Measurements from ENCODE around the gene GPR156.

DNA sequence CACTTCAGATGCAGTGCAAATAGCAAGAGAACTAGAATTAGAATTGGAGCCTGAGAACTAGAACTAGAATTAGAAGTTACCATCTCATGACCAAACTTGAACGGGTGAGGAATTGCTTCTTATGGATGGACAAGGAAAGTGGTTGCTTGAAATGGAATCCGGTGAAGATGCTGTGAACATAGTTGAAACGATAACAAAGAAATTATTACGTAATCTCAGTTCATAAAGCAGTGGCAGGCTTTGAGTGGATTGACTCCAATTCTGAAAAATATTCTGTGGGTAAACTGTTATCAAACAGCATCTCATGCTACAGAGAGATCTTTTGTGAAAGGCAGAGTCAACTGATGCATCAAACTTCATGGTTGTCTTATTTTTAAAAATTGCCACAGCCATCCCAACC, 142.8 kb downstream of the GPR156 start:
- TF ChIP-seq, protein P1, sequence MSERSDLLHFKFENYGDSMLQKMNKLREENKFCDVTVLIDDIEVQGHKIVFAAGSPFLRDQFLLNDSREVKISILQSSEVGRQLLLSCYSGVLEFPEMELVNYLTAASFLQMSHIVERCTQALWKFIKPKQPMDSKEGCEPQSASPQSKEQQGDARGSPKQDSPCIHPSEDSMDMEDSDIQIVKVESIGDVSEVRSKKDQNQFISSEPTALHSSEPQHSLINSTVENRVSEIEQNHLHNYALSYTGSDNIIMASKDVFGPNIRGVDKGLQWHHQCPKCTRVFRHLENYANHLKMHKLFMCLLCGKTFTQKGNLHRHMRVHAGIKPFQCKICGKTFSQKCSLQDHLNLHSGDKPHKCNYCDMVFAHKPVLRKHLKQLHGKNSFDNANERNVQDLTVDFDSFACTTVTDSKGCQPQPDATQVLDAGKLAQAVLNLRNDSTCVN (tag by site-specific recombination; optimal IDR thresholded peaks at IDR 0.05) = no peak
- TF ChIP-seq ZNF10 (tag by site-specific recombination; IDR thresholded peaks at IDR 0.05) (no peak), ZNF558 (tag by site-specific recombination; IDR thresholded peaks at IDR 0.05) (no peak), PRDM1 (tag by site-specific recombination; IDR thresholded peaks at IDR 0.05) (no peak), FEZF1 (tag by site-specific recombination; IDR thresholded peaks at IDR 0.05) (no peak), GLI4 (tag by site-specific recombination; IDR thresholded peaks at IDR 0.05) (no peak), ZNF302 (tag by site-specific recombination; IDR thresholded peaks at IDR 0.05; ENCODE audit: low read depth) (no peak)
- TF ChIP-seq, protein P2, sequence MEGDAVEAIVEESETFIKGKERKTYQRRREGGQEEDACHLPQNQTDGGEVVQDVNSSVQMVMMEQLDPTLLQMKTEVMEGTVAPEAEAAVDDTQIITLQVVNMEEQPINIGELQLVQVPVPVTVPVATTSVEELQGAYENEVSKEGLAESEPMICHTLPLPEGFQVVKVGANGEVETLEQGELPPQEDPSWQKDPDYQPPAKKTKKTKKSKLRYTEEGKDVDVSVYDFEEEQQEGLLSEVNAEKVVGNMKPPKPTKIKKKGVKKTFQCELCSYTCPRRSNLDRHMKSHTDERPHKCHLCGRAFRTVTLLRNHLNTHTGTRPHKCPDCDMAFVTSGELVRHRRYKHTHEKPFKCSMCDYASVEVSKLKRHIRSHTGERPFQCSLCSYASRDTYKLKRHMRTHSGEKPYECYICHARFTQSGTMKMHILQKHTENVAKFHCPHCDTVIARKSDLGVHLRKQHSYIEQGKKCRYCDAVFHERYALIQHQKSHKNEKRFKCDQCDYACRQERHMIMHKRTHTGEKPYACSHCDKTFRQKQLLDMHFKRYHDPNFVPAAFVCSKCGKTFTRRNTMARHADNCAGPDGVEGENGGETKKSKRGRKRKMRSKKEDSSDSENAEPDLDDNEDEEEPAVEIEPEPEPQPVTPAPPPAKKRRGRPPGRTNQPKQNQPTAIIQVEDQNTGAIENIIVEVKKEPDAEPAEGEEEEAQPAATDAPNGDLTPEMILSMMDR (tag by site-specific recombination; IDR thresholded peaks at IDR 0.05) = no peak
- TF ChIP-seq, protein P3, sequence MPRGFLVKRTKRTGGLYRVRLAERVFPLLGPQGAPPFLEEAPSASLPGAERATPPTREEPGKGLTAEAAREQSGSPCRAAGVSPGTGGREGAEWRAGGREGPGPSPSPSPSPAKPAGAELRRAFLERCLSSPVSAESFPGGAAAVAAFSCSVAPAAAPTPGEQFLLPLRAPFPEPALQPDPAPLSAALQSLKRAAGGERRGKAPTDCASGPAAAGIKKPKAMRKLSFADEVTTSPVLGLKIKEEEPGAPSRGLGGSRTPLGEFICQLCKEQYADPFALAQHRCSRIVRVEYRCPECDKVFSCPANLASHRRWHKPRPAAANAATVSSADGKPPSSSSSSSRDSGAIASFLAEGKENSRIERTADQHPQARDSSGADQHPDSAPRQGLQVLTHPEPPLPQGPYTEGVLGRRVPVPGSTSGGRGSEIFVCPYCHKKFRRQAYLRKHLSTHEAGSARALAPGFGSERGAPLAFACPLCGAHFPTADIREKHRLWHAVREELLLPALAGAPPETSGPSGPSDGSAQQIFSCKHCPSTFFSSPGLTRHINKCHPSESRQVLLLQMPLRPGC (tag by site-specific recombination; IDR thresholded peaks at IDR 0.05) = no peak
- TF ChIP-seq, protein P4, sequence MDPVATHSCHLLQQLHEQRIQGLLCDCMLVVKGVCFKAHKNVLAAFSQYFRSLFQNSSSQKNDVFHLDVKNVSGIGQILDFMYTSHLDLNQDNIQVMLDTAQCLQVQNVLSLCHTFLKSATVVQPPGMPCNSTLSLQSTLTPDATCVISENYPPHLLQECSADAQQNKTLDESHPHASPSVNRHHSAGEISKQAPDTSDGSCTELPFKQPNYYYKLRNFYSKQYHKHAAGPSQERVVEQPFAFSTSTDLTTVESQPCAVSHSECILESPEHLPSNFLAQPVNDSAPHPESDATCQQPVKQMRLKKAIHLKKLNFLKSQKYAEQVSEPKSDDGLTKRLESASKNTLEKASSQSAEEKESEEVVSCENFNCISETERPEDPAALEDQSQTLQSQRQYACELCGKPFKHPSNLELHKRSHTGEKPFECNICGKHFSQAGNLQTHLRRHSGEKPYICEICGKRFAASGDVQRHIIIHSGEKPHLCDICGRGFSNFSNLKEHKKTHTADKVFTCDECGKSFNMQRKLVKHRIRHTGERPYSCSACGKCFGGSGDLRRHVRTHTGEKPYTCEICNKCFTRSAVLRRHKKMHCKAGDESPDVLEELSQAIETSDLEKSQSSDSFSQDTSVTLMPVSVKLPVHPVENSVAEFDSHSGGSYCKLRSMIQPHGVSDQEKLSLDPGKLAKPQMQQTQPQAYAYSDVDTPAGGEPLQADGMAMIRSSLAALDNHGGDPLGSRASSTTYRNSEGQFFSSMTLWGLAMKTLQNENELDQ (tag by site-specific recombination; IDR thresholded peaks at IDR 0.05; ENCODE audit: low read depth) = no peak
